MCF 10A (cell line): ENCODE measurements around the gene HMG20B. TPM values are rescaled to one million over a fixed set of nuclear protein-coding genes. Genes with fewer than 3 reads are reported as not detected.

Experiments used
- BruUV-seq: library from RNA; stranded (reverse); fragments of 400-500 nt; replicated peaks from 2 replicates; lab custom pipeline; 2021; lab: Mats Ljungman, UMichigan
- CTCF ChIA-PET: fragments of 300-600 bp; sonication (Branson Sonifier 250); formaldehyde crosslinking; extraction: SDS; loops from one replicate; lab custom pipeline; 2021; ENCODE audit warnings: antibody characterized with exemption, inconsistent platforms; lab: Yijun Ruan, JAX
- POLR2A ChIA-PET: fragments of 300-600, 350-650 bp; sonication (Branson Sonifier 250); formaldehyde crosslinking; extraction: SDS; loops from one replicate; lab custom pipeline; 2020; ENCODE audit warnings: antibody characterized with exemption, inconsistent platforms; lab: Yijun Ruan, JAX
- DNase-seq: peaks from one replicate; pipeline ENCODE4 v3.0.0-alpha.2; 2018; ENCODE audit not compliant: unreplicated experiment
- H3K27ac Mint-ChIP-seq: one replicate; pipeline ENCODE4 v1.8.0; 2022; ENCODE audit warnings: mild to moderate bottlenecking, low read depth, mixed read lengths; ENCODE audit not compliant: unreplicated experiment
- H3K27me3 Mint-ChIP-seq: one replicate; pipeline ENCODE4 v1.8.0; 2022; ENCODE audit warnings: mixed read lengths; ENCODE audit not compliant: insufficient read depth, unreplicated experiment
- H3K36me3 Mint-ChIP-seq: one replicate; pipeline ENCODE4 v1.8.0; 2022; ENCODE audit warnings: mild to moderate bottlenecking, moderate library complexity, mixed read lengths; ENCODE audit not compliant: insufficient read depth, unreplicated experiment
- H3K4me1 Mint-ChIP-seq: one replicate; pipeline ENCODE4 v1.8.0; 2022; ENCODE audit warnings: mixed read lengths; ENCODE audit not compliant: insufficient read depth, unreplicated experiment
- H3K4me3 Mint-ChIP-seq: one replicate; pipeline ENCODE4 v1.8.0; 2022; ENCODE audit warnings: mild to moderate bottlenecking, moderate library complexity, mixed read lengths; ENCODE audit not compliant: unreplicated experiment
- H3K9me3 Mint-ChIP-seq: one replicate; pipeline ENCODE4 v1.8.0; 2022; ENCODE audit warnings: mixed read lengths; ENCODE audit not compliant: unreplicated experiment
- intact Hi-C: fragments of 100-400 bp; cut with micrococcal nuclease; formaldehyde crosslinking; loops from 2 replicates; pipeline ENCODE4 v1.14.1; 2022
- total RNA-seq: library from RNA; stranded (reverse); gene quantifications from 2 replicates; pipeline ENCODE4 v1.2.3, GENCODE V29; 2022
- TF ChIP-seq, protein P1 (sequence below): fragments of 200-600 bp; IDR thresholded peaks from one replicate; pipeline ENCODE4 v1.8.0; 2022; ENCODE audit warnings: antibody characterized with exemption, mild to moderate bottlenecking; ENCODE audit not compliant: unreplicated experiment

The HMG20B gene
- total RNA-seq, 1 experiment from 2014 or later = 64.7 TPM

DNA sequence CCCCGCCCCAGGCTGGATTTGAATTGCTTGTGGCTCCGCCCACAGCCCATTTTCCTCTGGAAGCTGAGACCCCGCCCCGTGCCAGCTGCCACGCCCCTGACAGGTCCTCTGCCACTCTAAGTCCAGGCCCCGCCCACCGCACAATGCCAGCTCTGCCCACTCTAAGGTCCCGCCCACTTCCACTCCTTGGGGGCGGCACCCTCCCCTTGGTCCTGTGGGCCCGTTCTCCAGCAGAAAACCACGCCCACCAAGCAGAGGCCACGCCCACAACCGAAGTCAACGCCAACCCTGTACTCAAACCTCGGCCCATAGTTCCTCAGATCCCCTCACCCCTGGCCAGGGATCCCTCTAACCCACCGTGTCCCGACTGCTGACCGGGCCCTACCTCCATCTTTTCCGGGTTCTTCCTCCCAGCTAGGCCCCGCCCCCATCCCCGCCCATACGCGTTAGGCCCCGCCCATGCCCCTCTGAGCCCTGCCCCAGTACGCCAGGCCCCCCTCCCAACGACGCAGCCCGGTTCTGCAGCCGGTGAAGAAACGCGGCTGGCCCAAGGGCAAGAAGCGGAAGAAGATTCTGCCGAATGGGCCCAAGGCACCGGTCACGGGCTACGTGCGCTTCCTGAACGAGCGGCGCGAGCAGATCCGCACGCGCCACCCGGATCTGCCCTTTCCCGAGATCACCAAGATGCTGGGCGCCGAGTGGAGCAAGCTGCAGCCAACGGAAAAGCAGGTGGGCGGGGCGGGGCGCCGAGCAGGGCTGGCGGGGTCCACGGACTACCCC, 1.3 kb downstream of the HMG20B start:
- peak overlapping the region; percentile 79 for H3K4me3 Mint-ChIP-seq
- H3K27ac Mint-ChIP-seq = peak overlapping the region; percentile 51
- peaks cover 4% of the 10 kb centered on the region for H3K4me1 Mint-ChIP-seq
- no peaks in the 10 kb centered on the region for H3K9me3 Mint-ChIP-seq
- peaks cover 41% of the 10 kb centered on the region for H3K36me3 Mint-ChIP-seq
- POLR2A ChIA-PET = interaction anchor here (0.5 to 1.9 kb wide), 10 partner anchors 10 to 673 kb away, joined by 3 to 18 read pairs (median 4); partner anchors contain the start of genes MFSD12, MRPL54 and YJU2
- no TSS peak for BruUV-seq
- intact Hi-C loops = no loop called here
- CTCF ChIA-PET = interaction anchor here (0.5 to 0.7 kb wide), 2 partner anchors 259 to 267 kb away, joined by 3 read pairs; no protein-coding TSS in a partner anchor
- TF ChIP-seq, protein P1, sequence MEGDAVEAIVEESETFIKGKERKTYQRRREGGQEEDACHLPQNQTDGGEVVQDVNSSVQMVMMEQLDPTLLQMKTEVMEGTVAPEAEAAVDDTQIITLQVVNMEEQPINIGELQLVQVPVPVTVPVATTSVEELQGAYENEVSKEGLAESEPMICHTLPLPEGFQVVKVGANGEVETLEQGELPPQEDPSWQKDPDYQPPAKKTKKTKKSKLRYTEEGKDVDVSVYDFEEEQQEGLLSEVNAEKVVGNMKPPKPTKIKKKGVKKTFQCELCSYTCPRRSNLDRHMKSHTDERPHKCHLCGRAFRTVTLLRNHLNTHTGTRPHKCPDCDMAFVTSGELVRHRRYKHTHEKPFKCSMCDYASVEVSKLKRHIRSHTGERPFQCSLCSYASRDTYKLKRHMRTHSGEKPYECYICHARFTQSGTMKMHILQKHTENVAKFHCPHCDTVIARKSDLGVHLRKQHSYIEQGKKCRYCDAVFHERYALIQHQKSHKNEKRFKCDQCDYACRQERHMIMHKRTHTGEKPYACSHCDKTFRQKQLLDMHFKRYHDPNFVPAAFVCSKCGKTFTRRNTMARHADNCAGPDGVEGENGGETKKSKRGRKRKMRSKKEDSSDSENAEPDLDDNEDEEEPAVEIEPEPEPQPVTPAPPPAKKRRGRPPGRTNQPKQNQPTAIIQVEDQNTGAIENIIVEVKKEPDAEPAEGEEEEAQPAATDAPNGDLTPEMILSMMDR = no peak
- DNase-seq = peak; percentile 99
- no peaks in the 10 kb centered on the region for H3K27me3 Mint-ChIP-seq

DNA sequence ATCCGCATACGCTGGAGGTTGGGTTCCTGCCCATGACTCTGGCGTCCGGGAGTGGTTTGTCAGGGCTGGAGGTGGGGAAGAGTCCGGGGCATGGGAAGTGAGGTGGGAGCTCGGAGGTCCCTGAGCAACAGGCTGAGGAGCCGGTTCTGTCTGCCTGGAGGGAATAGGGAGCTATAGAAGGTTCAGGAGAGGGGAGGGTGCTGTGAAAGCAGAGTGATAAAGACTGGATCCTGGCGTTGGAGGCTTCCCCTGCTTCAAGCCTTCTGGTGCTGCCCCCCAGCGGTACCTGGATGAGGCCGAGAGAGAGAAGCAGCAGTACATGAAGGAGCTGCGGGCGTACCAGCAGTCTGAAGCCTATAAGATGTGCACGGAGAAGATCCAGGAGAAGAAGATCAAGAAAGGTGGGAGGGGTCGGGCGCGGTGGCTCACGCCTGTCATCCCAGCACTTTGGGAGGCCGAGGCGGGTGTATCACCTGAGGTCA, 2.6 kb downstream of the HMG20B start:
- no peak overlapping the region for H3K4me3 Mint-ChIP-seq
- peaks cover 13% of the 10 kb centered on the region for H3K4me1 Mint-ChIP-seq
- peak; percentile 79 for DNase-seq
- TF ChIP-seq, protein P1 = peak; percentile 28
- ChIA-PET POLR2A (interaction anchor here (0.9 to 1.1 kb wide), 3 partner anchors 9 to 18 kb away, joined by 3 to 4 read pairs (median 3); partner anchors contain the start of gene MFSD12), CTCF (interaction anchor here (0.6 to 0.8 kb wide), 4 partner anchors 26 to 1384 kb away, joined by 3 to 4 read pairs (median 3); no protein-coding TSS in a partner anchor)
- H3K27ac Mint-ChIP-seq = no peak overlapping the region
- BruUV-seq = no TSS peak
- H3K9me3 Mint-ChIP-seq = no peaks in the 10 kb centered on the region
- intact Hi-C loops = no loop called here
- H3K27me3 Mint-ChIP-seq = no peaks in the 10 kb centered on the region
- peaks cover 41% of the 10 kb centered on the region for H3K36me3 Mint-ChIP-seq

DNA sequence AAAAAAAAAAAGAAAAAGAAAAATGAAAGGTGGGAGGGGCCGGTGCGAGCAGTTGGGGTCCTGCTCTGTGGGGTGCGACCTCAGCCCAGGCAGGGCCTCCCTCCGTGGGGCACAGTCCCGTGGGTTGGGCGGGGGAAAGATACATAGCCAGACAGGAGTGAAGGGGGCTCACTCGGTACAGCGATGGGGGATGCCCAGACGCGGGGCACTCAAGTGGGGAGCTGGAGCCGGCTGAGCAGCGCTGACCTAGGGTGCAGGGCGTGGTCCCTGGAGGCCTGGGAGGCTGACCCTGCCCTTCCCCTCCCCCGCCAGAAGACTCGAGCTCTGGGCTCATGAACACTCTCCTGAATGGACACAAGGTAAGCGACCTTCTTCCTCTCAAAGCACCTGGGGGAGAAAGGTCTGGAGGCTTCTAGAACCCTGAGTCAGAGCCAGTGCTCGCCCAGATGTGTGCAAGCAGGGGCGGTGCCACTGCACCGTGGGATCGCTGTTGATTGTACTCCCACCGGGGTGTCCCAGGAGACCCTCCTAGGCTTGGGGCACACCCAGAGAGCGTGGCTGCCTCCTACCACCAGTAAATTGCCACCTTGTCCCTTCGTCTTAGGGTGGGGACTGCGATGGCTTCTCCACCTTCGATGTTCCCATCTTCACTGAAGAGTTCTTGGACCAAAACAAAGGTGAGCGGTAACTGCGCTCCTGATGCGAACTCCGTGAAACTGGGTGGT, 3.4 kb downstream of the HMG20B start:
- Mint-ChIP-seq H3K4me1 (peaks cover 15% of the 10 kb centered on the region), H3K27me3 (no peaks in the 10 kb centered on the region), H3K27ac (no peak overlapping the region), H3K4me3 (no peak overlapping the region), H3K9me3 (no peaks in the 10 kb centered on the region), H3K36me3 (peaks cover 41% of the 10 kb centered on the region)
- TF ChIP-seq, protein P1 = no peak
- intact Hi-C loops = no loop called here
- no TSS peak for BruUV-seq
- ChIA-PET CTCF (interaction anchor here (0.8 kb wide), 1 partner anchor 31 kb away, joined by 3 read pairs; no protein-coding TSS in a partner anchor), POLR2A (interaction anchor here (0.9 kb wide), 1 partner anchor 8 kb away, joined by 3 read pairs; no protein-coding TSS in a partner anchor)
- no peak for DNase-seq
